Gastroesophageal sphincter (tissue), 3 donors: Measurements from ENCODE around the gene TSKU.
"Not testable (repeated sequence)": the region's sequence is repeated elsewhere in the genome, so short reads cannot be mapped to it uniquely, and the experiment has no call there.

Source experiments
- CTCF ChIP-seq, 4 experiments: fragments of 200-600 bp in 2 of 4; fragments of 450-650 bp in 2 of 4; sonication (generic) in 1 of 4; IDR thresholded peaks; one replicate each; pipeline ENCODE4 v1.5.1; 2017 to 2019; ENCODE audit warnings: antibody characterized with exemption in 4 of 4, mild to moderate bottlenecking in 2 of 4, moderate library complexity in 2 of 4
- EP300 ChIP-seq: sonication (generic); formaldehyde crosslinking; IDR thresholded peaks from one replicate; pipeline ENCODE4 v1.6.1; 2017; ENCODE audit warnings: antibody characterized with exemption, mild to moderate bottlenecking
- POLR2A ChIP-seq, 2 donors: fragments of 450-650 bp; IDR thresholded peaks; one replicate each; pipeline ENCODE4 v1.6.1; 2017; ENCODE audit warnings: antibody characterized with exemption in 2 of 2, mild to moderate bottlenecking in 2 of 2, moderate library complexity in 1 of 2
- POLR2AphosphoS5 ChIP-seq: sonication (generic); formaldehyde crosslinking; IDR thresholded peaks from one replicate; pipeline ENCODE4 v1.6.1; 2017; ENCODE audit warnings: antibody characterized with exemption

GRCh38 chr11:76821396-76821795 lies 38.2 kb downstream of the TSKU start:
- TF ChIP-seq CTCF (IDR thresholded peaks at IDR 0.05); POLR2A (IDR thresholded peaks at IDR 0.05); POLR2AphosphoS5; EP300: not testable (repeated sequence)
